Keratinocyte (primary cell): ENCODE results near the gene OR13J1. TPM values are rescaled to one million over a fixed set of nuclear protein-coding genes. Genes with fewer than 3 reads are reported as not detected.

Experiments used
- DNase-seq: peaks from one replicate; pipeline ENCODE4 v3.0.0-alpha.2; 2011; ENCODE audit warnings: low read depth, missing footprints, low spot score
- FAIRE-seq: peaks from 2 replicates; lab custom pipeline; 2011; peaks lifted over from hg19 to GRCh38; lab: Jason Lieb, UNC
- H2AFZ ChIP-seq: 2 replicates; pipeline ENCODE4 v1.6.0; 2012; ENCODE audit warnings: low read length, control low read depth, inconsistent platforms; ENCODE audit not compliant: control insufficient read depth
- H3K27ac ChIP-seq: 2 replicates; pipeline ENCODE4 v1.5.1; 2011; ENCODE audit warnings: low read length; ENCODE audit not compliant: control insufficient read depth, insufficient read depth
- H3K27me3 ChIP-seq: 3 replicates; pipeline ENCODE4 v1.6.0; 2011; ENCODE audit warnings: low read length; ENCODE audit not compliant: control insufficient read depth, insufficient read depth; ENCODE audit errors: extremely low read depth
- H3K36me3 ChIP-seq, 2 experiments: 2 replicates in 1 of 2; 3 replicates in 1 of 2; pipeline ENCODE4 v1.5.1; 2011; ENCODE audit warnings: low read length in 2 of 2, mild to moderate bottlenecking in 1 of 2; ENCODE audit not compliant: control insufficient read depth in 2 of 2, insufficient read depth in 2 of 2; ENCODE audit errors: extremely low read depth in 1 of 2
- H3K4me1 ChIP-seq: 3 replicates; pipeline ENCODE4 v1.5.1; 2011; ENCODE audit warnings: low read length; ENCODE audit not compliant: control insufficient read depth, insufficient read depth; ENCODE audit errors: extremely low read depth
- H3K4me2 ChIP-seq: 3 replicates; pipeline ENCODE4 v1.6.0; 2011; ENCODE audit warnings: low read depth, low read length; ENCODE audit not compliant: control insufficient read depth, insufficient read depth; ENCODE audit errors: extremely low read depth
- H3K4me3 ChIP-seq, 3 experiments: fragments of 200-600 bp in 1 of 3; sonication (generic) in 1 of 3; 2 replicates in 2 of 3; 3 replicates in 1 of 3; pipeline ENCODE4 v1.5.1; 2011 to 2016; ENCODE audit warnings: low read length in 3 of 3, mild to moderate bottlenecking in 3 of 3, control low read depth in 2 of 3, inconsistent platforms in 1 of 3, low read depth in 1 of 3, mixed read lengths in 1 of 3, mixed run types in 1 of 3, moderate library complexity in 1 of 3; ENCODE audit not compliant: control insufficient read depth in 2 of 3, insufficient read depth in 2 of 3; ENCODE audit errors: extremely low read depth in 1 of 3
- H3K79me2 ChIP-seq: 2 replicates; pipeline ENCODE4 v1.6.0; 2012; ENCODE audit warnings: low read length; ENCODE audit not compliant: control insufficient read depth, insufficient read depth
- H3K9ac ChIP-seq: 3 replicates; pipeline ENCODE4 v1.6.0; 2011; ENCODE audit warnings: low read length; ENCODE audit not compliant: control insufficient read depth, insufficient read depth; ENCODE audit errors: extremely low read depth
- H3K9me1 ChIP-seq: 3 replicates; pipeline ENCODE4 v1.6.0; 2011; ENCODE audit warnings: low read length; ENCODE audit not compliant: control insufficient read depth, insufficient read depth; ENCODE audit errors: extremely low read depth
- H3K9me3 ChIP-seq: 2 replicates; pipeline ENCODE4 v1.5.1; 2012; ENCODE audit warnings: low read depth, low read length; ENCODE audit not compliant: control insufficient read depth
- H4K20me1 ChIP-seq: 3 replicates; pipeline ENCODE4 v1.6.0; 2011; ENCODE audit warnings: low read length; ENCODE audit not compliant: control insufficient read depth, insufficient read depth; ENCODE audit errors: extremely low read depth
- EZH2 ChIP-seq: IDR thresholded peaks from one replicate; pipeline ENCODE4 v1.6.1; 2012; ENCODE audit warnings: inconsistent platforms, mild to moderate bottlenecking, low read length, moderate library complexity
- dilution Hi-C: fragments of 300-500 bp; cut with MboI; formaldehyde crosslinking; loops from one replicate; pipeline ENCODE4 v1.7.0; 2020; ENCODE audit warnings: low sequenced_read_pairs; ENCODE audit not compliant: extremely low pct_ligation_motif_present
- polyA plus RNA-seq, 5 experiments: library from polyadenylated mRNA; depleted of rRNA in 3 of 5; stranded (reverse) in 3 of 5; stranded (forward) in 1 of 5; unstranded in 1 of 5; fragments of >200 nt; gene quantifications; 1 replicate in 1 of 5; 2 replicates in 3 of 5; 3 replicates in 1 of 5; pipeline versions ENCODE4 v1.2.1 to v1.2.3, GENCODE V29; 2011 to 2012; ENCODE audit warnings: missing spikeins in 2 of 5, low read depth in 1 of 5, low replicate concordance in 1 of 5
- TF ChIP-seq, protein P1 (sequence below), 3 experiments: IDR thresholded peaks in 1 of 3; conservative IDR thresholded peaks in 1 of 3; optimal IDR thresholded peaks in 1 of 3; 2 replicates in 2 of 3; 3 replicates in 1 of 3; pipeline versions ENCODE3 to v1.5.1; 2011; ENCODE audit warnings: low read length in 3 of 3, mild to moderate bottlenecking in 3 of 3, moderate library complexity in 2 of 3, control low read depth in 1 of 3, inconsistent platforms in 1 of 3; ENCODE audit not compliant: insufficient read depth in 2 of 3; ENCODE audit errors: extremely low read depth in 1 of 3

The OR13J1 gene
- polyA plus RNA-seq, 1 donor (not counting 4 experiments of a cell fraction or from before 2014, with no cell fraction given), result not detected

DNA sequence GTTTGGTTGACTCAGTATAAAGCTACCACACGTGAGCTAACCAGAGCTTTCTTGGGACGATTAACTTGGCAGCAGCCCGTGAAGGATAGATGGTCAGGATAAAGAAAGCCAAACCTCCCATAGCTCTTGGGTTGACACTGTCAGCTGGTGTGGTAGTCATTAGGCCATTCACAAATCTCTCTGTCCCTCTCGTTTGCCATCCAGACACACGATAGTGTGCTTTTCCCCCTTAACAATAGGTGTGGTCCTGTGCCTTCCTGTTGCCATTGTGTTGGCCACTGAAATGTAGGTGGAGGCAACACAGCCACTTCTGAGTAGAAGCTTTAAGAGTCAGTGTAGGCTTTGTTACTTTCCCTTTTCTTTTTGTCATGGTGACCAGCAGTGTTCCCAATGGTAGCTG lies 11.7 kb downstream of the OR13J1 start:
- H3K79me2 ChIP-seq, result no peaks in the 10 kb centered on the region
- peaks cover 17% of the 10 kb centered on the region for H3K27me3 ChIP-seq
- H3K4me2 ChIP-seq, result no peak overlapping the region
- no peak overlapping the region for H3K4me3 ChIP-seq
- TF ChIP-seq, protein P1, sequence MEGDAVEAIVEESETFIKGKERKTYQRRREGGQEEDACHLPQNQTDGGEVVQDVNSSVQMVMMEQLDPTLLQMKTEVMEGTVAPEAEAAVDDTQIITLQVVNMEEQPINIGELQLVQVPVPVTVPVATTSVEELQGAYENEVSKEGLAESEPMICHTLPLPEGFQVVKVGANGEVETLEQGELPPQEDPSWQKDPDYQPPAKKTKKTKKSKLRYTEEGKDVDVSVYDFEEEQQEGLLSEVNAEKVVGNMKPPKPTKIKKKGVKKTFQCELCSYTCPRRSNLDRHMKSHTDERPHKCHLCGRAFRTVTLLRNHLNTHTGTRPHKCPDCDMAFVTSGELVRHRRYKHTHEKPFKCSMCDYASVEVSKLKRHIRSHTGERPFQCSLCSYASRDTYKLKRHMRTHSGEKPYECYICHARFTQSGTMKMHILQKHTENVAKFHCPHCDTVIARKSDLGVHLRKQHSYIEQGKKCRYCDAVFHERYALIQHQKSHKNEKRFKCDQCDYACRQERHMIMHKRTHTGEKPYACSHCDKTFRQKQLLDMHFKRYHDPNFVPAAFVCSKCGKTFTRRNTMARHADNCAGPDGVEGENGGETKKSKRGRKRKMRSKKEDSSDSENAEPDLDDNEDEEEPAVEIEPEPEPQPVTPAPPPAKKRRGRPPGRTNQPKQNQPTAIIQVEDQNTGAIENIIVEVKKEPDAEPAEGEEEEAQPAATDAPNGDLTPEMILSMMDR (optimal IDR thresholded peaks at IDR 0.05 in 1 of 3, IDR thresholded peaks at IDR 0.05 in 1 of 3, conservative IDR thresholded peaks at IDR 0.05 in 1 of 3; ENCODE audit: extremely low read depth in 1 of 3, insufficient read depth in 2 of 3, low read length in 3 of 3), result no peak
- TF ChIP-seq EZH2, result no peak
- H3K4me1 ChIP-seq, result no peaks in the 10 kb centered on the region
- no peak for DNase-seq
- H4K20me1 ChIP-seq, result no peaks in the 10 kb centered on the region
- no peak for FAIRE-seq
- H3K36me3 ChIP-seq, result no peaks in the 10 kb centered on the region
- H2AFZ ChIP-seq, result no peak overlapping the region
- H3K9me3 ChIP-seq, result no peaks in the 10 kb centered on the region
- dilution Hi-C loops, result no loop called here
- no peaks in the 10 kb centered on the region for H3K9me1 ChIP-seq
- no peak overlapping the region for H3K9ac ChIP-seq
- H3K27ac ChIP-seq, result no peak overlapping the region

DNA sequence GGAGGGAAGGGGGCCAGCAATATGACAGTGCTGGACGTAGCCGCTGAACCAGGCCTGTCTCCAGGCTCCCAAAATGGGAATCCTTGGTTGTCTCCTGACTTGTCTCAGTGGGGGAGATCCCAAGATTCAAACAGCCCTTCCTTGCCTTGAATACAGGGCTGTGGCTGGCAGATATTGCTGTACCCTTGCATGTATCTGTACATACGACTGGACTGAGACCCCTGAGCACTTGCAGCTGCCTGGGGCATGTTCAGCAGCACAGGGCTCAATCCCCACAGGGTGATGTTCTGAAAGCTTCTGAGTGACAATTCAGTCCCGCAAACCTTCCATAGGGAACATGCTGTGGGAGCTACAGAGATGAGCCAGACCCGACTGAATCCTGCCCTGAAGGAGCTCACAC lies 13.3 kb downstream of the OR13J1 start:
- TF ChIP-seq, protein P1 (optimal IDR thresholded peaks at IDR 0.05 in 1 of 3, IDR thresholded peaks at IDR 0.05 in 1 of 3, conservative IDR thresholded peaks at IDR 0.05 in 1 of 3; ENCODE audit: extremely low read depth in 1 of 3, insufficient read depth in 2 of 3, low read length in 3 of 3), result no peak
- no peak for TF ChIP-seq EZH2
- no peaks in the 10 kb centered on the region for H3K36me3 ChIP-seq
- H3K4me3 ChIP-seq, result no peak overlapping the region
- H3K27ac ChIP-seq, result no peak overlapping the region
- no peaks in the 10 kb centered on the region for H3K9me1 ChIP-seq
- no peaks in the 10 kb centered on the region for H3K79me2 ChIP-seq
- no peak overlapping the region for H3K4me2 ChIP-seq
- dilution Hi-C loops, result no loop called here
- no peaks in the 10 kb centered on the region for H3K9me3 ChIP-seq
- no peaks in the 10 kb centered on the region for H3K4me1 ChIP-seq
- DNase-seq (no peak), FAIRE-seq (no peak)
- peaks cover 17% of the 10 kb centered on the region for H3K27me3 ChIP-seq
- no peak overlapping the region for H3K9ac ChIP-seq
- no peak overlapping the region for H2AFZ ChIP-seq
- no peaks in the 10 kb centered on the region for H4K20me1 ChIP-seq
